ENCODE measurements around the gene VAV2. TPM values are rescaled to one million over a fixed set of nuclear protein-coding genes. Genes with fewer than 3 reads are reported as not detected.

VAV2 gene
- total RNA-seq, 1 donor from 2014 or later, result 18.7 TPM

- TF ChIP-seq CTCF (conservative IDR thresholded peaks at IDR 0.05; ENCODE audit: low read depth, low read length), result no peak
- no peak overlapping the region for H3K4me3 ChIP-seq (ENCODE audit: low read depth, low read length)
- no peak for DNase-seq (ENCODE audit: low read depth)
Measured at GRCh38 chr9:133733421-133733795, 258.7 kb downstream of the VAV2 start.

GRCh38 chr9:133732639-133733408 is 259.3 kb downstream of the VAV2 start:
- TF ChIP-seq CTCF (conservative IDR thresholded peaks at IDR 0.05; ENCODE audit: low read depth, low read length), result no peak
- H3K4me3 ChIP-seq (ENCODE audit: low read depth, low read length), result no peak overlapping the region
- no peak for DNase-seq (ENCODE audit: low read depth)

- H3K4me3 ChIP-seq (ENCODE audit: low read depth, low read length), result no peak overlapping the region
- DNase-seq (ENCODE audit: low read depth), result no peak
- TF ChIP-seq CTCF (conservative IDR thresholded peaks at IDR 0.05; ENCODE audit: low read depth, low read length), result no peak
Measured at GRCh38 chr9:133731876-133732638, 260.1 kb downstream of the VAV2 start.

GRCh38 chr9:133730994-133731715 is 261.0 kb downstream of the VAV2 start:
- H3K4me3 ChIP-seq (ENCODE audit: low read depth, low read length), result no peak overlapping the region
- no peak for TF ChIP-seq CTCF (conservative IDR thresholded peaks at IDR 0.05; ENCODE audit: low read depth, low read length)
- DNase-seq (ENCODE audit: low read depth), result no peak

- TF ChIP-seq CTCF (conservative IDR thresholded peaks at IDR 0.05; ENCODE audit: low read depth, low read length), result no peak
- H3K4me3 ChIP-seq (ENCODE audit: low read depth, low read length), result no peak overlapping the region
- DNase-seq (ENCODE audit: low read depth), result no peak
Measured at GRCh38 chr9:133729617-133730281, 262.4 kb downstream of the VAV2 start.

- TF ChIP-seq CTCF (conservative IDR thresholded peaks at IDR 0.05; ENCODE audit: low read depth, low read length), result no peak
- DNase-seq (ENCODE audit: low read depth), result no peak
- no peak overlapping the region for H3K4me3 ChIP-seq (ENCODE audit: low read depth, low read length)
Measured at GRCh38 chr9:133728856-133729616, 263.1 kb downstream of the VAV2 start.

All from epithelial cell of proximal tubule (primary cell).